Smooth muscle cell (in vitro differentiated cells): Measurements from ENCODE around the gene FER1L5. TPM values are rescaled to one million over a fixed set of nuclear protein-coding genes. Genes with fewer than 3 reads are reported as not detected.

ENCODE experiments used
- DNase-seq: peaks from one replicate; lab custom pipeline; 2025; ENCODE audit not compliant: unreplicated experiment; lab: John Stamatoyannopoulos, UW
- H2AFZ ChIP-seq: fragments of 200-600 bp; sonication (generic); 2 replicates; pipeline ENCODE4 v1.6.0; 2016; ENCODE audit warnings: antibody characterized with exemption, low read depth, mild to moderate bottlenecking
- H3F3A ChIP-seq: fragments of 200-600 bp; sonication (generic); 2 replicates; pipeline ENCODE4 v1.6.0; 2017; ENCODE audit warnings: antibody characterized with exemption, low read depth
- H3K27ac ChIP-seq: fragments of 200-600 bp; sonication (generic); 2 replicates; pipeline ENCODE4 v1.5.1; 2016; ENCODE audit warnings: low read depth, mild to moderate bottlenecking
- H3K27me3 ChIP-seq: fragments of 200-600 bp; sonication (generic); 2 replicates; pipeline ENCODE4 v1.6.1; 2016; ENCODE audit warnings: low read depth, mild to moderate bottlenecking
- H3K36me3 ChIP-seq: fragments of 200-600 bp; sonication (generic); 2 replicates; pipeline ENCODE4 v1.5.1; 2016; ENCODE audit warnings: low read depth
- H3K4me1 ChIP-seq: fragments of 200-600 bp; sonication (generic); 2 replicates; pipeline ENCODE4 v1.5.1; 2016; ENCODE audit warnings: low read depth
- H3K4me2 ChIP-seq: fragments of 200-600 bp; sonication (generic); 2 replicates; pipeline ENCODE4 v1.6.0; 2016; ENCODE audit warnings: mild to moderate bottlenecking
- H3K4me3 ChIP-seq: fragments of 200-600 bp; sonication (generic); 2 replicates; pipeline ENCODE4 v1.5.1; 2016; ENCODE audit warnings: mild to moderate bottlenecking
- H3K79me2 ChIP-seq: fragments of 200-600 bp; sonication (generic); 2 replicates; pipeline ENCODE4 v1.6.0; 2016; ENCODE audit warnings: low read depth, mild to moderate bottlenecking
- H3K9ac ChIP-seq: fragments of 200-600 bp; sonication (generic); 2 replicates; pipeline ENCODE4 v1.6.0; 2016; ENCODE audit warnings: low read depth
- H3K9me3 ChIP-seq: fragments of 200-600 bp; sonication (generic); replicated peaks from 2 replicates; pipeline ENCODE4 v1.5.1; 2016; ENCODE audit warnings: low read depth
- H4K20me1 ChIP-seq: fragments of 200-600 bp; sonication (generic); 2 replicates; pipeline ENCODE4 v1.6.0; 2016; ENCODE audit warnings: low read depth
- WGBS: methylation state at CpG from one replicate; pipeline ENCODE4 v1.1.7; 2016; ENCODE audit warnings: low lambda C conversion rate; 5-methylcytosine and 5-hydroxymethylcytosine counted together
- polyA plus RNA-seq: library from polyadenylated mRNA; unstranded; fragments of >200 nt; fragmentation: Nextera tagmentation; extraction: Ambion mirVana; gene quantifications from 2 replicates; pipeline ENCODE4 v1.2.1, GENCODE V29; 2016
- total RNA-seq: library from RNA; depleted of rRNA; stranded (reverse); fragments of >200 nt; gene quantifications from 2 replicates; pipeline ENCODE4 v1.2.3, GENCODE V29; 2014
- TF ChIP-seq, protein P1 (sequence below): fragments of 200-600 bp; sonication (generic); IDR thresholded peaks from 2 replicates; pipeline ENCODE4 v1.5.1; 2017; ENCODE audit warnings: borderline replicate concordance, mild to moderate bottlenecking, antibody characterized with exemption; ENCODE audit not compliant: insufficient read depth, poor library complexity, severe bottlenecking

The FER1L5 gene
- total and polyA plus RNA-seq, 2 experiments from 2014 or later = not detected

DNA sequence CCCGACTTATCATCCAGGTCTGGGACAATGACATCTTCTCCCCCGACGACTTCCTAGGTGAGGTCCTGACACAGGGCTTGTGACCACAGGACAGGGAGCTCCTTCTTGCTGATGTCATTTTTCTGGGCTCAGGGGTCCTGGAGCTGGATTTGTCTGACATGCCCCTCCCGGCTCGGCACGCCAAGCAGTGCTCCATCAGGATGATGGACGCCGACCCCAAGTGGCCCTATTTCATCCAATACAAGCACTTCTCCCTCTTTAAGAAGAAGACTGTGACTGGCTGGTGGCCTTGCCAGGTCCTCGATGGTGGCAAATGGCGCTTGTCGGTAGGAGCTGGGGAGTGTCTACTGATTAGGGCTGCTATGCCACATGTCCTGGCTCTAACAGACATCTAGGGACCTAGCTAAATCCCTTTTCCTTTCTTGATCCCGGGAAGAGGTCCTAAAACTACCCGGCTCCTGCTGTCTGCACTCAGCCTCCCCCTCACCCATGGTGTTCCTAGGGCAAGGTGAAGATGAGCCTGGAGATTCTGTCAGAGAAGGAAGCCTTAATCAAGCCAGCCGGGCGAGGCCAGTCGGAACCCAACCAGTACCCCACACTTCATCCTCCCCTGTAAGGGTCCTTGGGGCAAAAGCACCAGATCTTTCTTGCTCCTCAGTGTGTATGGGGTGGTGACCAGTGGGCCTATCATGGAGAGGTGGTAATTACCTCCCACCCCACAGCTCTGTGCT lies 60.6 kb downstream of the FER1L5 start:
- Histone ChIP-seq H3K36me3 (no peaks in the 10 kb centered on the region), H3K4me2 (no peak overlapping the region), H3K4me3 (no peak overlapping the region), H3K27me3 (no peaks in the 10 kb centered on the region), H3K9me3 (no peaks in the 10 kb centered on the region), H3K4me1 (no peaks in the 10 kb centered on the region), H4K20me1 (no peaks in the 10 kb centered on the region), H3K9ac (no peak overlapping the region), H3K27ac (no peak overlapping the region), H3F3A (no peaks in the 10 kb centered on the region), H3K79me2 (no peaks in the 10 kb centered on the region), H2AFZ (no peak overlapping the region)
- WGBS = 98% methylated on average over 16 of the region's 16 CpGs
- no peak for DNase-seq
- TF ChIP-seq, protein P1, sequence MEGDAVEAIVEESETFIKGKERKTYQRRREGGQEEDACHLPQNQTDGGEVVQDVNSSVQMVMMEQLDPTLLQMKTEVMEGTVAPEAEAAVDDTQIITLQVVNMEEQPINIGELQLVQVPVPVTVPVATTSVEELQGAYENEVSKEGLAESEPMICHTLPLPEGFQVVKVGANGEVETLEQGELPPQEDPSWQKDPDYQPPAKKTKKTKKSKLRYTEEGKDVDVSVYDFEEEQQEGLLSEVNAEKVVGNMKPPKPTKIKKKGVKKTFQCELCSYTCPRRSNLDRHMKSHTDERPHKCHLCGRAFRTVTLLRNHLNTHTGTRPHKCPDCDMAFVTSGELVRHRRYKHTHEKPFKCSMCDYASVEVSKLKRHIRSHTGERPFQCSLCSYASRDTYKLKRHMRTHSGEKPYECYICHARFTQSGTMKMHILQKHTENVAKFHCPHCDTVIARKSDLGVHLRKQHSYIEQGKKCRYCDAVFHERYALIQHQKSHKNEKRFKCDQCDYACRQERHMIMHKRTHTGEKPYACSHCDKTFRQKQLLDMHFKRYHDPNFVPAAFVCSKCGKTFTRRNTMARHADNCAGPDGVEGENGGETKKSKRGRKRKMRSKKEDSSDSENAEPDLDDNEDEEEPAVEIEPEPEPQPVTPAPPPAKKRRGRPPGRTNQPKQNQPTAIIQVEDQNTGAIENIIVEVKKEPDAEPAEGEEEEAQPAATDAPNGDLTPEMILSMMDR = no peak

DNA sequence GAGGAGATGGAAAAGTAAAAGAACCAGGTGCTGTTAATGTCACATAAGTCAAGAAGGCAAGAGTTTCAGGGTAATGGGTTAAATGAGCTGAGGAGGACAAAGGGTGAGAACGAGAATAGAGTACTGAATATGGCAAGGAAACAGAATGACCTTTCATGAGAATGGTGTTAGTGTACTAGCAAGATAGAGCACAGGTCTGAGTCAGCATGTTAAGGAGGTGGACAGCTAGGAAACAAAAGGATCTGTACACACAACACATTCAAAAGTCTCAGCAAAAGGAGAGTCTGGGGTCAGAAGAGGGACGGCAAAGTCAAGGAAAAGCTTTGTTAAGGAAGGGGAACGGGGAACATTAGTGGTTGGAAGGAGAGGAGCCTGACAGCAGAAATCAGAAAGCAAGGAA lies 68.4 kb downstream of the FER1L5 start:
- Histone ChIP-seq H4K20me1 (no peaks in the 10 kb centered on the region), H3K9me3 (no peaks in the 10 kb centered on the region), H3K9ac (no peak overlapping the region), H3K4me3 (no peak overlapping the region), H3K36me3 (peaks cover 15% of the 10 kb centered on the region), H3K4me2 (no peak overlapping the region), H3K4me1 (no peaks in the 10 kb centered on the region), H3K27me3 (no peaks in the 10 kb centered on the region), H3K27ac (no peak overlapping the region), H3K79me2 (no peaks in the 10 kb centered on the region), H2AFZ (no peak overlapping the region), H3F3A (no peaks in the 10 kb centered on the region)
- WGBS = 95% methylated on average over 3 of the region's 3 CpGs
- TF ChIP-seq, protein P1 = no peak
- DNase-seq = no peak

DNA sequence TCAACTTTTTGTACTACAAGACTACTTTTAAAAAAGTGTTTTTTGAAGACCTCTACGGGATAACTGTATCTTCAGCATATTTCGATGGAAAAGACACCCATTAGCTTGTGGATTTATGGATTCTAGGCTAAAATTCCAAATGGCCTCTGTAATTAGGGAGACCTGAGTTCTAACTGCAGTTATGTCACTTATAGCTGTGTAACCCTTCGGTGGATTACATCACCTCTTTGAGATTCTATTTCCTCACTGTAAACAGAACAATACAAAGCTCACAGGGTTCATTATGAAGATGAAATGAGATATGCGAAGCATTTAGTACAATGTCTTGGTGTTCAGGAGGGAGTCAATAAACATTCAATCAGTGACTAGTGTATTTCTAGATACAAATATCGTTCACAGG lies 73.1 kb downstream of the FER1L5 start:
- Histone ChIP-seq H4K20me1 (no peaks in the 10 kb centered on the region), H2AFZ (no peak overlapping the region), H3K4me3 (no peak overlapping the region), H3K4me1 (no peaks in the 10 kb centered on the region), H3K27ac (no peak overlapping the region), H3K4me2 (no peak overlapping the region), H3K36me3 (peaks cover 12% of the 10 kb centered on the region), H3F3A (no peaks in the 10 kb centered on the region), H3K27me3 (no peaks in the 10 kb centered on the region), H3K9me3 (no peaks in the 10 kb centered on the region), H3K79me2 (no peaks in the 10 kb centered on the region), H3K9ac (no peak overlapping the region)
- TF ChIP-seq, protein P1 = no peak
- DNase-seq = no peak
- WGBS = 93% methylated on average over 5 of the region's 5 CpGs

DNA sequence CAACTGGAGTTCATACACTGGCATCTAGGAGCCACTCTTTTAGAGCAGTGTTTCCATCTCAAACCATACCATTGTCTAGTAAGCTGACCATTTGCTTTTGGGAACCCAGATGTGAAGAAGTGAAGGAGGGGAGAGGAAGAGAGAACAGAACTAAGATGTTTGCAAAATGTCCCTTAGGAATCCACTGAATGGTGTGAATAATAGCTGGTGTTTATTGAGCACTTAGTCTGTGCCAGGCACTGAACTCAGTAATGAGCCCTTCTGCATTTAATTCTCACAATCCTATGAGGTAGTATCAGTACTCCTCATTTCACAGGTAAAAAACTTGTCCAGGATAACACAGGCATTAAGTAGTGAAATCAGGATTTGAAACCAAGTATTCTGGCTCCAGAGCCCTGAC lies 73.8 kb downstream of the FER1L5 start:
- Histone ChIP-seq H3K4me3 (no peak overlapping the region), H2AFZ (no peak overlapping the region), H3K36me3 (peaks cover 6% of the 10 kb centered on the region), H3K4me1 (no peaks in the 10 kb centered on the region), H4K20me1 (no peaks in the 10 kb centered on the region), H3K27me3 (no peaks in the 10 kb centered on the region), H3K9ac (no peak overlapping the region), H3K9me3 (no peaks in the 10 kb centered on the region), H3K27ac (no peak overlapping the region), H3F3A (no peaks in the 10 kb centered on the region), H3K79me2 (no peaks in the 10 kb centered on the region), H3K4me2 (no peak overlapping the region)
- no peak for DNase-seq
- TF ChIP-seq, protein P1 = no peak
